Measurements from ENCODE around the gene MCM8.

DNA sequence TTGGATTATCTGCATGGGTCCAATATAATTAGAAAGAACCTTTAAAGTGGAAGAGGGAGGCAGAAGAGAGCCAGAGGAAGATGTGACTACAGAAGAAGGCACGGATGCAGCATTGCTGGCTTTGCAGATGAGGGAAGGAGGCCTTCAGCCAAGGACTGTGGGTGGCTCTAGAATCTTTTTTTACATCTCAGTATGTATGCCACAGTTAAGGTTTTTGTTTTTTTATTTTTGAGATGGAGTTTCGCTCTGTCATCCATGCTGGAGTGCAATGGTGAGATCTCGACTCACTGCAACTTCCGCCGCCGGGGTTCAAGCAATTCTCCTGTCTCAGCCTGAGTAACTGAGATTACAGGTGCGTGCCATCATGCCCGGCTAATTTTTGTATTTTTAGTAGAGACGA lies 49.3 kb downstream of the MCM8 start:
- TF ChIP-seq, protein P1, sequence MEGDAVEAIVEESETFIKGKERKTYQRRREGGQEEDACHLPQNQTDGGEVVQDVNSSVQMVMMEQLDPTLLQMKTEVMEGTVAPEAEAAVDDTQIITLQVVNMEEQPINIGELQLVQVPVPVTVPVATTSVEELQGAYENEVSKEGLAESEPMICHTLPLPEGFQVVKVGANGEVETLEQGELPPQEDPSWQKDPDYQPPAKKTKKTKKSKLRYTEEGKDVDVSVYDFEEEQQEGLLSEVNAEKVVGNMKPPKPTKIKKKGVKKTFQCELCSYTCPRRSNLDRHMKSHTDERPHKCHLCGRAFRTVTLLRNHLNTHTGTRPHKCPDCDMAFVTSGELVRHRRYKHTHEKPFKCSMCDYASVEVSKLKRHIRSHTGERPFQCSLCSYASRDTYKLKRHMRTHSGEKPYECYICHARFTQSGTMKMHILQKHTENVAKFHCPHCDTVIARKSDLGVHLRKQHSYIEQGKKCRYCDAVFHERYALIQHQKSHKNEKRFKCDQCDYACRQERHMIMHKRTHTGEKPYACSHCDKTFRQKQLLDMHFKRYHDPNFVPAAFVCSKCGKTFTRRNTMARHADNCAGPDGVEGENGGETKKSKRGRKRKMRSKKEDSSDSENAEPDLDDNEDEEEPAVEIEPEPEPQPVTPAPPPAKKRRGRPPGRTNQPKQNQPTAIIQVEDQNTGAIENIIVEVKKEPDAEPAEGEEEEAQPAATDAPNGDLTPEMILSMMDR (IDR thresholded peaks at IDR 0.05; ENCODE audit: low read length), result no peak
- no peak for TF ChIP-seq EZH2phosphoT487 (IDR thresholded peaks at IDR 0.05; ENCODE audit: low read length)
